Hematopoietic multipotent progenitor cell treated with erythropoietin and hydrocortisone succinate and interleukin-3 and kit ligand, for 4 days (in vitro differentiated cells): ENCODE results near the gene MEF2C.
A peak's percentile ranks its signal among the peaks of the same experiment; 100 is the strongest.

ENCODE experiments used
- DNase-seq: peaks from one replicate; pipeline ENCODE4 v3.0.0-alpha.2; 2015

MEF2C gene

GRCh38 chr5:88708021-88708420, 175.0 kb downstream of the MEF2C start:
- no peak for DNase-seq

GRCh38 chr5:88707216-88707965, 175.6 kb downstream of the MEF2C start:
- DNase-seq = no peak

GRCh38 chr5:88702332-88702731, 180.7 kb downstream of the MEF2C start:
- DNase-seq = no peak

- no peak for DNase-seq
Measured at GRCh38 chr5:88700121-88700520, 182.9 kb downstream of the MEF2C start.

GRCh38 chr5:88698290-88698689, 184.7 kb downstream of the MEF2C start:
- DNase-seq = no peak

GRCh38 chr5:88696466-88696865, 186.5 kb downstream of the MEF2C start:
- DNase-seq = no peak

GRCh38 chr5:88695931-88696330, 187.1 kb downstream of the MEF2C start:
- DNase-seq = no peak

- DNase-seq = no peak
Measured at GRCh38 chr5:88695232-88695631, 187.8 kb downstream of the MEF2C start.

GRCh38 chr5:88694023-88694679, 188.8 kb downstream of the MEF2C start:
- DNase-seq = no peak

GRCh38 chr5:88693071-88693932, 189.7 kb downstream of the MEF2C start:
- DNase-seq = no peak

GRCh38 chr5:88691945-88692868, 190.8 kb downstream of the MEF2C start:
- no peak for DNase-seq

GRCh38 chr5:88691230-88691582, 191.8 kb downstream of the MEF2C start:
- DNase-seq = no peak

- DNase-seq = peak; percentile 87
Measured at GRCh38 chr5:88690409-88691229, 192.4 kb downstream of the MEF2C start.

- DNase-seq = no peak
Measured at GRCh38 chr5:88689668-88690408, 193.1 kb downstream of the MEF2C start.

GRCh38 chr5:88688984-88689667, 193.9 kb downstream of the MEF2C start:
- DNase-seq = no peak

- DNase-seq = no peak
Measured at GRCh38 chr5:88688156-88688983, 194.6 kb downstream of the MEF2C start.

- DNase-seq = no peak
Measured at GRCh38 chr5:88687373-88687911, 195.5 kb downstream of the MEF2C start.

- DNase-seq = no peak
Measured at GRCh38 chr5:88686726-88687125, 196.3 kb downstream of the MEF2C start.
